COLO668 (cell line): ENCODE data around the gene RPS2.
A peak's percentile ranks its signal among the peaks of the same experiment; 100 is the strongest.
"Not testable (repeated sequence)": the region's sequence is repeated elsewhere in the genome, so short reads cannot be mapped to it uniquely, and the experiment has no call there.

Experiments
- DNase-seq: peaks from one replicate; lab custom pipeline; 2025; ENCODE audit not compliant: unreplicated experiment; lab: John Stamatoyannopoulos, UW

The RPS2 gene

DNA sequence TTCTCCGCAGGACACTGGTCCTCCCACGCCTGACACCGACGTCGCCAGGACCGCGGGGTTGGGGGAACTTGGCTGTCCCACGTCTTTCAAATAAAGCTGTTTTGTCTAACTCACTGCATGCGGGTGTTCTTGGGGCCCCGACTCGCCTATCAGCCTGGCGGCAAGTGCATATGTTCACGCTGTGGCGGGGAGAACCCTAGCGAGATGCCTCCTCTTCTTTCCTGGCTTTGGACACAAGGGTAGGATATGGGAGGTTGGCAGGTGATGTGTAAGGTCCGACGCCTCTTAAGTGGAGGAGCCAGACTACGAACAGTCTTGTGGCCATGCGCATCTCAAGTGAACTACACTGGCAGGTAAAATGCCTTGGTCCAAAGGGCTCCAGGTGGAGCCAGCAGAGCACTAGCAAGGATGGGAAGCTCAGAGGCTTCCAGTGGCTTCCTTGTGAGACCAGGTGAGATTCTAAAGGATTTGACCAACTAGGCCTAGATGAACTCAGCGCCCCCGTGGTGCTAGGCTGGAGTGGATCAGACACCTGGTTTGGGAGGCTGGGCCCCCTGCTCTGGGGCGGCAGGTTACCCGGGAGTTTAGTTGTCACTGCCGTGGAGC is 873 bp upstream of the RPS2 start:
- DNase-seq, result peak; percentile 26

DNA sequence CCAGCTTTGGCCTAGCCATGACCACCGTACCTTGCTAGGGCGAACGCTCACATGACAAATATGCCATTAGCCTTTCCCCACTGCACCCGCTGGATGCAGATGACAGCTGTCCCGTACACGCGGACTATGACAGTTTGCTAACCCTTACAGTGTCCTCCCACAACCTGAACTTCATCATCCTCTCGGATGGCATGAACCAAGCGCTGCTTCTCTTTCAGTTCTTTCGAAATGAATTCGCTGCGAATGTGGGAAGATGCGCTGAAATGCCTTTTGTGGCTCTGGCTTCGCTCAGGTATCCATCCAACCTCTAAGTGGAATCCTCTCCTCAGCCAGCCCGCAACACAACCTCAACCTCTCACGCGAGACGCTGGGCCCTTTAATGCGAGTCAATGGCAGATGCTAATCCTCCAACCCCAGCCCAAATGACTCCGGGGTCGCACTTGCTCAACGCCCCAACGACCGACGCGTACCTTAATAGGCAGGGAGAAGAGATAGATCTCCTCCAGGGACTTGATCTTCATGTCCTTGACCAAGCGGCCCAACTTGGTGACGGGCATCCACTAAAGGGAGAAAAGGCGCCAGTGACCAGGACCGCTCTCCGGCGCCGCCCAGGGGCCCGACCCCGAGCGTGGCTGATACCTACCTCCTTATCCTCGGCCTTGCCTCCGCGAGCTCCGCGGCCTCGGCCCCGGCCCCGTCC is 670 bp downstream of the RPS2 start:
- DNase-seq, result peak; percentile 63

DNA sequence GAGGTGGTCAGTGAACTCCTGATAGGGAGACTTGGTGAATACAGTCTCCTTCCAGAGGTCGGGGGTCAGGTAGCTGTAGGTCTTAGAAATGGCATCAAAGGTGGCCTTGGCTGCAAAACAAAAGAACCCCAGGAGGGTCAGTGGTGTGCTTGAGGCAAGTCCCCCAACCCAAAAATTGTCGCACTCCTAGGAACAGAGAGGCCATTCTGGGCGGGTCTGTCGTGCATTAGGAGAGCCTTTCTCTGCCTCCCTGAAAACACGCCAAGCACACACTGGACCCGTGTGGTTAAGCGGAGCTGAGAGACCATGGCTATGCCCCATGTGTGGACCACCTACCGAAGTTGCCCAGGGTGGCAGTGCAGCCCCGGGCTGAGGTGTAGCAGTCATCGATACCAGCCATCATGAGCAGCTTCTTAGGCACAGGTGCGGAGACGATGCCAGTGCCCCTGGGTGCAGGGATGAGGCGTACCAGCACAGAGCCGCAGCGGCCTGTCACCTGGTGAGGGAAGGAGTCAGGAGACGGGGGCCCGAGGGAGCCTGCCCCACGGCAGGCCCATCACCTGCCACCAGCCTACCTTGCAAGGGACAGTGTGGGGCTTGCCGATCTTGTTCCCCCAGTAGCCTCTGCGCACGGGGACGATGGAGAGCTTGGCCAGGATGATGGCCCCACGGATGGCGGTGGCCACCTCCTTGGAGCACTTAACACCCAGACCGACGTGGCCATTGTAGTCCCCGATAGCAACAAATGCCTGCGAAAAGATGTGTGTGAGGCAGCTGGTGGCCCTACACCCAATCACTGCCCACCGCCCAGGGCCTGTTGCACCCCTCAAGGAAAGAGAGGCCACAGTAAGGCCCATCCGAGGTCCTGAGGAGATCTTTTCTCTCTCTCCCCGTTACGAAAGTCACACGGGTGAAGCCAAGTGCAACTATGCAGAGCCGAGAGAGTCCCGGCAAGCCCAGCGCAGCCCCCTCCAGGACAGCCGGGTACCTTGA is 2.2 kb downstream of the RPS2 start:
- not testable (repeated sequence) for DNase-seq

DNA sequence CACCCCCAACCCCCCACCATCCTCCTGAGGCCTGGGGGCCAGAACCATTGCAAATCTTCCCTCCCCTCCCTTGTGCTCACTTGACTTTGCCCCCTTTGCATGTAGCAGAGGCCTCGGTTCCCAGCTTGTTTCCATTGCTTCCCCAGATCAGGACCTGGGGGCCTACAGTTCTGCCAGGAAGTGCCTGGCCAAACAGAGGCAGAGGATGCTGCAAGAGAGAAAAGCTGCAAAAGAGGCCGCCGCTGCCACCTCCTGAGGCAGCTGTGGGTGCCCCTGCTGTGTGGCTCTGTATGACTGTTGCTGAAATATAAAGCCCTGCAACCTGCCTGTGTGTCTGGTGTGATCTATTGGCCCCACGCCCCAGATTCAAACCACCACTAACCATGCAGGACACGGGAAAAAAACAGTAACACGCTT is 3.0 kb downstream of the RPS2 start:
- peak; percentile 17 for DNase-seq

DNA sequence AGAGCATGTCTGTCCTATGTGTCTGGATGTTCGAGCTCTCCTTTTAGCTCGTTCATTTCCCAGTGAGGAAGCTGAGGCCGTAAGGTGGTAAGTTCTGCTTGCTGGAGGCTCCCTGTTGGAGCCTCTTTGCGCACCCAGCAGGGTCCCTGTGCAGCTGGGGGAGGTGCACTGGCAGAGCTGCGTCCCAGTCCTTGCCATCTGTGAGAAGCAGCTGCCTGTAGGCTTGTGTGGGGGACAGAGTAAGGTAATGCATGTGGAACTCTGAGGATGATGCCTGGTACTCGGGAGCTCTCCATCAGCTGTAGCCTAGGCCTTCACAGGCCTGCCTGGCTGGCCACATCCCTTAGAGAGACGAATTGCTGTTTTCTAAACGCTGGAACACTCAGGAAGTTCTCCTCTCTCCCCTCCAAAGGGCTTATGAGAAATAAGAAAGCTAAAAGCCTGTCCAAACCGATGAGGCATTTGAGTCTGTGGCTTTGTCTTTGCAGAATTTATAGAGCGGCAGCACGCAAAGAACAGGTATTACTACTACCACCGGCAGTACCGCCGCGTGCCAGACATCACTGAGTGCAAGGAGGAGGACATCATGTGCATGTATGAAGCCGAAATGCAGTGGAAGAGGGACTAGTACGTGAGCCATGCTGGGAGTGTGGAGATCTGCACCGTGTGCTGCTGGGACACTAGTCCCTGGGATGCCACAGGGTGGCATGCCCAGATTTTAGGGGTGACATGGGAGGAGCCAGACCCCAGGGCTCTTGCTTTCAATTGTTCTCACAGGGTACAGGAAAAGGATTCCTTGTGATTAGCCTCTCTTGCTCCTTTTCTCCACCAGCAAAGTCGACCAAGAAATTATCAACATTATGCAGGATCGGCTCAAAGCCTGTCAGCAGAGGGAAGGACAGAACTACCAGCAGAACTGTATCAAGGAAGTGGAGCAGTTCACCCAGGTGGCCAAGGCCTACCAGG is 3.7 kb downstream of the RPS2 start:
- DNase-seq, result peak; percentile 67

DNA sequence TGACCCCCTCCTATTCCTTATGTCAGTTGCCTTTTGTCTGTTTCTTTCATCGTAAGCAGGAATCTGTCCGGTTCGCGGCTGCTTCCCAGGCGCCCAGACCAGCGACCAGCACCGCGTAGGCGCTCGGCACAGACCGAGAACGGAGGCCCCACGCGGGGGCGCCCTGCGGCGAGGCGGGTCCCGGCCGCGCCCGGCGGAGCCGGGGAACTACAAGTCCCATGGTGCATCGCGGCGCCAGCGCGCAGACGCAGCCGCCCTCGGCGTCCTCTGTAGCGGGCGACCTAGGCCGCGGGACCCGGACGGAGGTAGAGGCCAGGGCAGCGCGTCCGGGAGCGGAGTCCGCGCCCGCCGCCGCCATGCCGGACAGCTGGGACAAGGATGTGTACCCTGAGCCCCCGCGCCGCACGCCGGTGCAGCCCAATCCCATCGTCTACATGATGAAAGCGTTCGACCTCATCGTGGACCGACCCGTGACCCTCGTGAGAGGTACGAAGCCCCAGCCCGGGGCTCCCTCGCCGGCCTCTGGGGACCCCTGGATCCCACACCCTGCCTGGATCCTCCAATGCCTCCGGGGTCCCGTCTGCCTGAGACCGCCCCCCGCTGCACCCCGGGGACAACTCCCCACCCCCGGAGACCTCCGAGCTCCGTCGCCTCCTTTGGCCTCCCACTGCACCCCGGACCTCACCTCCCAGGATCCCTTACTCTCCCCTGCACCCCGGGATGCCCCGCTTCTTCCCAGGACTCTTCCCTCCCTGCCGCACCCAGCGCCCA is 5.2 kb downstream of the RPS2 start, which contains the start of gene NDUFB10:
Gene NDUFB10 (plus strand): TSS at position 270 of the 771 bp plus-strand sequence. CDS start 87 bp downstream, at position 357.
- peak; percentile 96 for DNase-seq

DNA sequence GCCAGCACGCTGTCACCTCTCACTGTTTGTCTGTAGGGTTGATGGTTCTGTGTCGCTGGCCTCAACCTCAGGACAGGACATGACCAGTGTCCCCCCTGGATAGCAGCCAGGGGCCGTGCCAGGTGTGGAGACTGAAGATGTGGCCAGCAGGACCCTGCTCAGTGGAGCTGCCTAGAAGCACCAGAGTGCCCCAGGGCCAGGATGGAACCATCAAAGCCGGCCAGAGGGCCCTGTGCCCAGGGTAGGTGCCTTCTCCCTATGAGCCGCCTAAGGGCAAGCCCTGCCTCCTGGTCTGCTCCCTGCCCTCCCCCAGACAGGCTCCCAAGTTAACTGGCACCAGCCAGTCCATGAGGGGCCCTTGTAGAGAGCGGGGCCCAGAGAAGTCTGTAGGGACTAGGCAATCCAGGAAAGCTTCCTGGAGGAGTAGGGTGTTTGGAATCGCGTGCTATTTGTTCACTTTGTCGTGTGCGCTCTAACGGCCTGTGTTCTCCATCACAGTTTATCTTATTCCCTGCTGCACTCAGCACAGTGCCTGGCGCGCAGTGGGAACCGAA is 5.8 kb downstream of the RPS2 start:
- no peak for DNase-seq

DNA sequence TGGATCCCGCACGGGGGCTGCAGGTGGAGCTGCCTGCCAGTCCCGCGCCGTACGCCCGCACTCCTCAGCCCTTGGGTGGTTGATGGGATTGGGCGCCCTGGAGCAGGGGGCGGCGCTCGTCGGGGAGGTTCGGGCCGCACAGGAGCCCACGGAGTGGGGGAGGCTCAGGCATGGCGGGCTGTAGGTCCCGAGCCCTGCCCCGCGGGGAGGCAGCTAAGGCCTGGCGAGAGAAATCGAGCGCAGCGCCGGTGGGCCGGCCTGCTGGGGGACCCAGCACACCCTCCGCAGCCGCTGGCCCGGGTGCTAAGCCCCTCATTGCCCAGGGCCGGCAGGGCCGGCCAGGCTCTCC is 6.5 kb downstream of the RPS2 start:
- not testable (repeated sequence) for DNase-seq

DNA sequence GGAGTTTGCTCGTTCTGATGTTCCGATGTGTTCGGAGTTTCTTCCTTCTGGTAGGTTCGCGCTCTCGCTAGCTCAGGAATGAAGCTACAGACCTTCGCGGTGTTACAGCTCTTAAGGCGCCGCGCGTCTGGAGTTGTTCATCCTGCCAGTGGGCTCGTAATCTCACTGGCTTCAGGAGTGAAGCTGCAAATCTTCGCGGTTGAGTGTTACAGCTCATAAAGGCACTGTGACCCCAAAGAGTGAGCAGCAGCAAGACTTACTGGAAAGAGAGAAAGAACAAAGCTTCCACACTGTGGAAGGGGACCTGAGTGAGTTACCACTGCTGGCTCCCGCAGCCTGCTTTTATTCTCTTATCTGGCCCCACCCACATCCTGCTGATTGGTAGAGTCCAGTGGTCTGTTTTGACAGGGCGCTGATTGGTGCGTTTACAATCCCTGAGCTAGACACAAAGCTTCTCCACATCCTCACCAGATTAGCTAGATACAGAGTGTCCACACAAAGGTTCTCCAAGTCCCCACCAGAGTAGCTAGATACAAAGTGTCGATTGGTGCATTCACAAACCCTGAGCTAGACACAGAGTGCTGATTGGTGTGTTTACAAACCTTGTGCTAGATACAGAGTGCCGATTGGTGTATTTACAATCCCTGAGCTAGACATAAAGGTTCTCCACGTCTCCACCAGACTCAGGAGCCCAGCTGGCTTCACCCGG is 7.0 kb downstream of the RPS2 start:
- not testable (repeated sequence) for DNase-seq

DNA sequence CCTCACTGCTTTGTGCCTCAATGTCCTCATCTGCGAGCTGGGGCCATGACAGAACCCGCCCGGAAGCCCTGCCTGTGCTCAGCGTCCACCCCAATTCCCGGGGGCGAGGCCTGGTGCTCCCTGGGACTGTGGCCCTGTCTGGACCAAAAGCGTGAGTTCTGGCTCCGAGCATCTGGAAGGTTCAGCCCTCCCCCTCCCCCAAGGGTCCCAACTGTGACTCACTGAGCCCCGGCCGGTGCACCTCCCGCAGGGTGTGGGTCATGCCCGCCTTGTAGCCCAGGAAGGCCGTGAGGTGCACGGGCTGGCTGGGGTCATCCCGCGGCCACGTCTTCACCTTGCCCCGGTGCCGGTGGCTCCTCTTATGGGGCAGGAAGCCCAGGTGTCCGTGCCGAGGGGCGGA is 10.9 kb downstream of the RPS2 start:
- DNase-seq, result no peak

DNA sequence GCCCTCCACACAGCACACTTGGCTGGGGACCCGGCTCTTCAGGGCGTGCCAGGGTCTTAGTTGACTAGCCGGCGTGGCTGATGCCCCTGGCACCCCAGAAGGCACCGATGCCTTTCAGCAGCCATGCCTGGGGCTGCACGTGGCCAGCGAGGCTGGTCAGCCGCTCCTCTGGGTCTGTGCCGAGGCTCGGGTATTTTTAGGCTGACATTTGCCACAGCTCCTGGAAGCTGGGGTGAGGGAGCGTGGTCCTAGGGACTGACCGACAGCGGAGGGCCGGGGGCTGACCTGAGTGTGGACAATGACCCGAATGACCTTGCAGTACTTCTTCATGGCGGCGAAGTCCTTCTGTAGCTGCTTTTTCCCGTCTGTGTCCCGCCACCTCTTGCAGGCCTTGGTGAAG is 14.1 kb downstream of the RPS2 start:
- no peak for DNase-seq

DNA sequence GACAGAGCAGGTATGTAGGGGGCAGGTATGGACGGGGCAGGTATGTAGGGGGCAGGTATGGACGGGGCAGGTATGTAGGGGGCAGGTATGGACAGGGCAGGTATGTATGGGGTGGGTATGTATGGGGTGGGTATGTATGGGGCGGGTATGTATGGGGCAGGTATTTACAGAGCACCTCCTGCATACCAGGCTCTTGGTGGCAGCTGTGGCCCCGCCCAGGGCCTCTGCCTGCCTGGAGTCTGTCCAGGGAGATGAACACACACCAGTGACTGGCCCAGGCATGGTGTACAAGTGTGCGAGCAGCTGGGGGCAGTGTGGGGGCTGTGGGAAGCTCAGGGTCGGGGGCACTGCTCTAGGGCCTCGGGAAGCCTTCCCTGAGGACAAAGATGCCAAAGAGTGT is 14.6 kb downstream of the RPS2 start:
- no peak for DNase-seq

DNA sequence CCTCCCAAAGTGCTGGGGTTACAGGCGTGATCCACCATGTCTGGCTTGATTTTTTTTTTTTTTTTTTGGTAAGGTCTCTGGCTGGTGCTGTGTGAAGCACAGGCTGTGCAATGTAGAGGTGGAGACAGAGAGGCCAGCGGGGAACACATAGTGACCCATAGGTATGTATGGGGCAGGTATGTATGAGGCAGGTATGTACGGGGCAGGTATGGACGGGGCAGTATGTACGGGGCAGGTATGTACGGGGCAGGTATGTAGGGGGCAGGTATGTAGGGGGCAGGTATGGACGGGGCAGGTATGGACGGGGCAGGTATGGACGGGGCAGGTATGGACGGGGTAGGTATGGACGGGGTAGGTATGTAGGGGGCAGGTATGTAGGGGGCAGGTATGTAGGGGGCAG is 15.1 kb downstream of the RPS2 start:
- no peak for DNase-seq

DNA sequence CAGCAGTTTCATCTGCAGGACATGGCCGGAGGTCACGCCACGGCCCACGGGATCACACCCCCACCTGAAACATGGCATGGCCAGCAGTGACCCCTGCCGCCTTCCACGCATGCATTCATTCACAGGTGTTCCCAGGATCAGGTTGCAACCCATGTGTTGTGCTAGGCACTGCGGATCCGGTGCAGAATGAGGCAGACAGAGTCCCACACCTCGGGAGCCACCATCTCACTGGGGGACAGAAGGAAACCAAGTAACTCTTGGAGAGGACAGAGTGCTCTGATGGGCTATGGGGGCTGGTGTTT is 17.3 kb downstream of the RPS2 start:
- no peak for DNase-seq

DNA sequence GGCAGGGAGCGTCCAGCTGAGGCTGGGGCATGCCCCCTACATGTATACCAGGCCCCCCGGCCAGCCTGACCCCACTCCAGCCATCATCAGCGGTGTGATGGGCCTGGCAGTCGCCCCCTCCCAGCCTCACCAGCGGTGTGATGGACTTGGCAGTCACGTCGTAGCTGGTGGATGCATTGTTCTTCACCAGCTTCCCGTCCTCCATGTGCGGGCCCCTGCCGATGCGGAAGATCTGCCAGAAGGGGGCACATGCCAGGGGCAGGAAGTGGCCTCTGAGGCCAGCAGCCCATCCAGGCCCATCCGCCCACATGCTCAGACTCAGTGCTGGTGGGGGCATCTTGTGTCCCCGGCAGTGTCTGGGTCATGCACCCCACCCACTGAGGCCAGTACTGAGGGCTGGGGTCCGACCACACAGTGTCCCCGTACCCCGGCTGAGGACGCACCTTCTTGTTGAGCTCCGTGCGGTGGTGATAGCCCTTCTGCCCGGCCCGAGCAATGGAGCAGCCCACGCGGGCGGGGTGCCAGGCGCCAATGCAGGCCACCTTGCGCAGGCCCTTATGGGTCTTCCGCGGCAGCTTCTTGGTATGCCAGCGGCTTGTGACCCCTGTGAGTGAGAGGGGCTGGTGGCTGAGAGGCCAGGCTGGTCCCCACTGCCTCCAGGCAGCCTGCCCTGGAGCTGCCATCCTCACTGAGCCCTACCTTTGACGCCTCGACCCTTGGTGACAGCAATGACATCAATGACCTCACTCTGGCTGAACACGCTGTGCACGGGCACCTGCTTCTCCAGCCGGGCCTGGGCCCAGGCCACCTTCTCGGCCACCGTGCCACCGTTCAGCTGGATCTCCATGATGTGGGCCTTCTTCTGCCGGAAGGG is 17.9 kb downstream of the RPS2 start:
- no peak for DNase-seq

DNA sequence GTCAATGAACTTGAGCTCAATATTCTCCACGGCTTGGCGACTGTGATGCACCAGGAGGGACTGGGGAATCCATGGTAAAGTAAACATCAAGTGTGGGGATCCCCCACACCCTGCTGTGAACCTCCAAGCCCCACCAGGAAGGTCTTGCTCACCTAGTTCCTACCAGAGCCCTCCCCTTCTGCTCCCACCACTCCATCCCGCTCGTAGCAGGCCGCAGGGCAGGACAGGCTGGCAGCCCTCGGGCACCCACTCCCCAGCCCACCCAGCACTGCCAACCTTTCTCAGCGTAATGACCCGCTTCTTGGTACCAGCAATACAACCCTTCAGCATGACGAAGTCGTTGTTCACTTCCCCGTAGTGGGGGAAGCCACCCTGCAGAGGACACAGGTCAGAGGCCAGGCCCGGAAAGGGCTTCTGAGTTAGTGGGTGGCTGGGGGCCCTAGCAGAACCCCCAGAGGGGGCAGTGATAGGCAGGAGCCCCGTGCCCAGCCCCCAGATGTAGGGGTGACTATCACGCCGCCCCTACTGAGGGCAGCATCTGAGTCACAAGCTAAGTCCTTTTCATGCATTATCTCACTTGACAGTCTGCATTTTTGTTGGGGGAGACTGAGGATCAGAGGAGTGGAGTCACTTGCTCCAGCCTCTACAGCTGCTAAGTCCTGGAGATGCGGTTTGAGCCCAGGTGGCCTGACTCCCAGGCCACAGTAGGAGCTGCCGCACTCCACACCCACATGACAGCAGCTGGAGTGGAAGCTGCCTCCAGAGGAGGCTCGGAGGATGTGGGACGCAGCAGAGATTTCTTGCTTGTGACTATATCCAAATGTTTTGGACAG is 18.9 kb downstream of the RPS2 start:
- no peak for DNase-seq

DNA sequence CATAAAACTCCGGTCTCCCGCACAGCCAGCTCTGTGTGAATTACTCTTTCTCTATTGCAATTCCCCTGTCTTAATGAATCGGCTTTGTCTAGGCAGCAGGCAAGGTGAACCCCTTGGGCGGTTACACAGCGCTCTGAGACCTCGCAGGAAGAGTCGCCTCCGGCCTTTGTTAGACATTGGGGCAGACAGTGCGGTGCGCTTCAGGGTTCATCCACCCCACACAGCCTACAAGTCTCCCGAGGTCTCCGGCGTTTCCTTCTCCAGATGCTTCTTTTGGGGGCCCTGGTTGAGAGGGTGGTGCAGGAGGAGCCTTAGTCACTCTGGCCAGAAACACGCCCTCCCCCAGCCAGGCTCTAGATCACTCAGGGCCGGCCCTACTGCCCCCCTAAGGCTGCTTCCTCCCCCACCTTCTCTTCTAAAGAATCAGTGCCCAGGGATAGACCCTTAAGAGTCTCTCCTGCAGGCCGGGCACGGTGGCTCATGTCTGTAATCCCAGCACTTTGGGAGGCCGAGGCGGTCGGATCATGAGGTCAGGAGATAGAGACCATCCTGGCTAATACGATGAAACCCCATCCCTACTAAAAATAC is 19.9 kb downstream of the RPS2 start:
- no peak for DNase-seq
